Neural cell (in vitro differentiated cells): ENCODE measurements around the gene ANKRD40CL. TPM values are rescaled to one million over a fixed set of nuclear protein-coding genes. Genes with fewer than 3 reads are reported as not detected.

ENCODE experiments used
- H2AFZ ChIP-seq: fragments of 200-600, 300-800 bp; sonication (generic), shearing (Covaris generic); 2 replicates; pipeline ENCODE4 v1.6.0; 2014; ENCODE audit warnings: low read depth, mild to moderate bottlenecking, antibody characterized with exemption, low read length, moderate library complexity
- H3F3A ChIP-seq: fragments of 200-600 bp; shearing (Covaris generic); 2 replicates; pipeline ENCODE4 v1.6.1; 2016; ENCODE audit warnings: mild to moderate bottlenecking, moderate library complexity, mixed read lengths, antibody characterized with exemption, low read length; ENCODE audit not compliant: insufficient read depth, poor library complexity, severe bottlenecking
- H3K27ac ChIP-seq: fragments of 200-600, 300-800 bp; sonication (generic), shearing (Covaris generic); 2 replicates; pipeline ENCODE4 v1.5.1; 2014; ENCODE audit warnings: mild to moderate bottlenecking, low read length, moderate library complexity
- H3K27me3 ChIP-seq: fragments of 300-800, 200-600 bp; sonication (generic), shearing (Covaris generic); 2 replicates; pipeline ENCODE4 v1.6.0; 2014; ENCODE audit warnings: mild to moderate bottlenecking, low read depth, low read length, moderate library complexity; ENCODE audit not compliant: insufficient read depth
- H3K36me3 ChIP-seq: fragments of 300-800, 200-600 bp; sonication (generic), shearing (Covaris generic); 2 replicates; pipeline ENCODE4 v1.5.1; 2014; ENCODE audit warnings: mild to moderate bottlenecking, antibody characterized with exemption, low read length, moderate library complexity; ENCODE audit not compliant: insufficient read depth
- H3K4me2 ChIP-seq: fragments of 300-800, 200-600 bp; sonication (generic), shearing (Covaris generic); 2 replicates; pipeline ENCODE4 v1.6.0; 2014; ENCODE audit warnings: mild to moderate bottlenecking, low read length
- H3K4me3 ChIP-seq: fragments of 300-800, 200-600 bp; sonication (generic), shearing (Covaris generic); 2 replicates; pipeline ENCODE4 v1.5.1; 2014; ENCODE audit warnings: mild to moderate bottlenecking, low read length, moderate library complexity
- H3K79me2 ChIP-seq: fragments of 200-600 bp; shearing (Covaris generic); replicated peaks from 2 replicates; pipeline ENCODE4 v1.6.0; 2014; ENCODE audit warnings: mild to moderate bottlenecking, low read length, moderate library complexity; ENCODE audit not compliant: insufficient read depth
- H3K9ac ChIP-seq: fragments of 300-800, 200-600 bp; sonication (generic), shearing (Covaris generic); 2 replicates; pipeline ENCODE4 v1.6.1; 2016; ENCODE audit warnings: mild to moderate bottlenecking, low read length, mixed read lengths
- H3K9me2 ChIP-seq: fragments of 200-600 bp; shearing (Covaris generic); 2 replicates; pipeline ENCODE4 v1.6.1; 2016; ENCODE audit warnings: mild to moderate bottlenecking, low read length, mixed read lengths; ENCODE audit not compliant: insufficient read depth
- H3K9me3 ChIP-seq: fragments of 200-600, 300-800 bp; sonication (generic), shearing (Covaris generic); 2 replicates; pipeline ENCODE4 v1.6.1; 2016; ENCODE audit warnings: mild to moderate bottlenecking, mixed run types, low read length, moderate library complexity, mixed read lengths
- H4K20me1 ChIP-seq: fragments of 200-600 bp; shearing (Covaris generic); 2 replicates; pipeline ENCODE4 v1.6.1; 2016; ENCODE audit warnings: mild to moderate bottlenecking, mixed run types; ENCODE audit not compliant: insufficient read depth
- CTCF ChIP-seq: fragments of 450-650 bp; IDR thresholded peaks from 2 replicates; pipeline ENCODE4 v1.5.1; 2014; ENCODE audit warnings: antibody characterized with exemption, mild to moderate bottlenecking, moderate library complexity; ENCODE audit not compliant: poor library complexity, severe bottlenecking
- EP300 ChIP-seq: fragments of 450-650 bp; conservative IDR thresholded peaks from 2 replicates; pipeline ENCODE4 v1.6.1; 2014; ENCODE audit warnings: antibody characterized with exemption, mild to moderate bottlenecking, moderate library complexity; ENCODE audit not compliant: poor library complexity, severe bottlenecking
- EZH2 ChIP-seq: fragments of 200-600, 300-800 bp; shearing (Covaris generic), sonication (generic); IDR thresholded peaks from 2 replicates; pipeline ENCODE4 v1.6.1; 2014; ENCODE audit warnings: antibody characterized with exemption, low read length, borderline replicate concordance, mild to moderate bottlenecking; ENCODE audit not compliant: insufficient read depth, poor library complexity, severe bottlenecking
- MXI1 ChIP-seq: fragments of 450-650 bp; conservative IDR thresholded peaks from 2 replicates; pipeline ENCODE4 v1.6.1; 2014; ENCODE audit warnings: antibody characterized with exemption, mild to moderate bottlenecking; ENCODE audit not compliant: poor library complexity, severe bottlenecking
- POLR2AphosphoS5 ChIP-seq: IDR thresholded peaks from 2 replicates; pipeline ENCODE4 v1.6.1; 2012
- RAD21 ChIP-seq: fragments of 450-650 bp; conservative IDR thresholded peaks from 2 replicates; pipeline ENCODE4 v1.6.1; 2014; ENCODE audit warnings: antibody characterized with exemption, mild to moderate bottlenecking, moderate library complexity
- REST ChIP-seq: IDR thresholded peaks from 2 replicates; pipeline ENCODE4 v1.6.1; 2012; ENCODE audit warnings: borderline replicate concordance
- SMC3 ChIP-seq: fragments of 450-650 bp; conservative IDR thresholded peaks from 2 replicates; pipeline ENCODE4 v1.6.1; 2014; ENCODE audit warnings: antibody characterized with exemption, mild to moderate bottlenecking, moderate library complexity; ENCODE audit not compliant: poor library complexity
- TAF1 ChIP-seq: IDR thresholded peaks from 2 replicates; pipeline ENCODE4 v1.6.1; 2012; ENCODE audit warnings: low read depth
- polyA plus RNA-seq: library from polyadenylated mRNA; depleted of rRNA; stranded (reverse); fragments of >200 nt; gene quantifications from 2 replicates; pipeline ENCODE4 v1.2.3, GENCODE V29; 2014

The ANKRD40CL gene
- polyA plus RNA-seq, 1 donor from 2014 or later, result not detected

- Histone ChIP-seq H4K20me1 (peaks cover 3% of the 10 kb centered on the region), H3K9me3 (no peaks in the 10 kb centered on the region), H3K4me3 (no peak overlapping the region), H3K27me3 (no peaks in the 10 kb centered on the region), H3K9ac (no peak overlapping the region), H3K4me2 (no peak overlapping the region), H2AFZ (no peak overlapping the region), H3K9me2 (no peaks in the 10 kb centered on the region), H3K79me2 (peaks cover 54% of the 10 kb centered on the region), H3F3A (no peaks in the 10 kb centered on the region), H3K27ac (no peak overlapping the region), H3K36me3 (peaks cover 10% of the 10 kb centered on the region)
- TF ChIP-seq EP300, result no peak
- TF ChIP-seq POLR2AphosphoS5, result no peak
- TF ChIP-seq EZH2, result no peak
- TF ChIP-seq REST, result no peak
- TF ChIP-seq CTCF, result no peak
- TF ChIP-seq RAD21, result no peak
- TF ChIP-seq TAF1, result no peak
- no peak for TF ChIP-seq SMC3
- TF ChIP-seq MXI1, result no peak
These were observed 28.2 kb downstream of the ANKRD40CL start for GRCh38 chr17:50739098-50739497.

- peaks cover 68% of the 10 kb centered on the region for H3K79me2 ChIP-seq
- H3K36me3 ChIP-seq, result peaks cover 10% of the 10 kb centered on the region
- H3K9me3 ChIP-seq, result no peaks in the 10 kb centered on the region
- no peaks in the 10 kb centered on the region for H3K27me3 ChIP-seq
- no peak overlapping the region for H3K4me3 ChIP-seq
- H4K20me1 ChIP-seq, result peaks cover 6% of the 10 kb centered on the region
- TF ChIP-seq CTCF (no peak), EZH2 (no peak), RAD21 (no peak), POLR2AphosphoS5 (no peak), REST (no peak), EP300 (no peak), SMC3 (no peak), MXI1 (no peak), TAF1 (no peak)
- no peaks in the 10 kb centered on the region for H3F3A ChIP-seq
- no peak overlapping the region for H2AFZ ChIP-seq
- H3K9ac ChIP-seq, result no peak overlapping the region
- H3K9me2 ChIP-seq, result no peaks in the 10 kb centered on the region
- H3K27ac ChIP-seq, result no peak overlapping the region
- no peak overlapping the region for H3K4me2 ChIP-seq
These were observed 30.1 kb downstream of the ANKRD40CL start for GRCh38 chr17:50737118-50737698.
